ENCODE measurements around the gene TAS1R1.

DNA sequence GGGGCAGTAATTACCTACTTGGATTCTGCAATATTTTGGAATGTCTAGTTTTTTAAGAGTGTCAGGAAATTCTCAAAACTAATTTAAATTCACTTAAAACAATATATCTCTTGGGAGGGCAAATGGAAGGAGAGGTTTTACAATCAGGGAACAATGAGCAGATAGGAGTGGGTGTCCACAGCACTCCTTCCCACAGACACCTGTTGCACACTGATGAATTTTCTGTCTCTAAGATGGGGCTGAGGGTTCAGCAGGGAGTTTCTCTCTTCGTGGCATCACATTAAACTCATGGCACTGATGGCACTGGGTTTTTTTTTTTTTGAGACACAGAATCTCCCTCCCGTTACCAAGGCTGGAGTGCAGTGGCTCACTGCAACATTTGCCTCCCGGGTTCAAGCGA, 63.9 kb downstream of the TAS1R1 start:
- TF ChIP-seq, protein P1, sequence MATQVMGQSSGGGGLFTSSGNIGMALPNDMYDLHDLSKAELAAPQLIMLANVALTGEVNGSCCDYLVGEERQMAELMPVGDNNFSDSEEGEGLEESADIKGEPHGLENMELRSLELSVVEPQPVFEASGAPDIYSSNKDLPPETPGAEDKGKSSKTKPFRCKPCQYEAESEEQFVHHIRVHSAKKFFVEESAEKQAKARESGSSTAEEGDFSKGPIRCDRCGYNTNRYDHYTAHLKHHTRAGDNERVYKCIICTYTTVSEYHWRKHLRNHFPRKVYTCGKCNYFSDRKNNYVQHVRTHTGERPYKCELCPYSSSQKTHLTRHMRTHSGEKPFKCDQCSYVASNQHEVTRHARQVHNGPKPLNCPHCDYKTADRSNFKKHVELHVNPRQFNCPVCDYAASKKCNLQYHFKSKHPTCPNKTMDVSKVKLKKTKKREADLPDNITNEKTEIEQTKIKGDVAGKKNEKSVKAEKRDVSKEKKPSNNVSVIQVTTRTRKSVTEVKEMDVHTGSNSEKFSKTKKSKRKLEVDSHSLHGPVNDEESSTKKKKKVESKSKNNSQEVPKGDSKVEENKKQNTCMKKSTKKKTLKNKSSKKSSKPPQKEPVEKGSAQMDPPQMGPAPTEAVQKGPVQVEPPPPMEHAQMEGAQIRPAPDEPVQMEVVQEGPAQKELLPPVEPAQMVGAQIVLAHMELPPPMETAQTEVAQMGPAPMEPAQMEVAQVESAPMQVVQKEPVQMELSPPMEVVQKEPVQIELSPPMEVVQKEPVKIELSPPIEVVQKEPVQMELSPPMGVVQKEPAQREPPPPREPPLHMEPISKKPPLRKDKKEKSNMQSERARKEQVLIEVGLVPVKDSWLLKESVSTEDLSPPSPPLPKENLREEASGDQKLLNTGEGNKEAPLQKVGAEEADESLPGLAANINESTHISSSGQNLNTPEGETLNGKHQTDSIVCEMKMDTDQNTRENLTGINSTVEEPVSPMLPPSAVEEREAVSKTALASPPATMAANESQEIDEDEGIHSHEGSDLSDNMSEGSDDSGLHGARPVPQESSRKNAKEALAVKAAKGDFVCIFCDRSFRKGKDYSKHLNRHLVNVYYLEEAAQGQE (IDR thresholded peaks at IDR 0.05; ENCODE audit: insufficient read depth in 1 of 2, low read depth in 2 of 2, low read length in 2 of 2): no peak
- no peak for TF ChIP-seq POLR2AphosphoS5 (IDR thresholded peaks at IDR 0.05; ENCODE audit: low read depth, low read length)
- TF ChIP-seq TAF1 (IDR thresholded peaks at IDR 0.05; ENCODE audit: borderline replicate concordance, insufficient read depth, low read length): no peak
- TF ChIP-seq SIN3A (IDR thresholded peaks at IDR 0.05; ENCODE audit: borderline replicate concordance, insufficient read depth, low read length): no peak
- TF ChIP-seq FOXP2 (optimal IDR thresholded peaks at IDR 0.05; ENCODE audit: borderline replicate concordance, extremely low read depth, extremely low read length, insufficient read depth): no peak

Measured in PFSK-1 (cell line).